Measurements from ENCODE around the gene TM4SF4.

TM4SF4 gene

DNA sequence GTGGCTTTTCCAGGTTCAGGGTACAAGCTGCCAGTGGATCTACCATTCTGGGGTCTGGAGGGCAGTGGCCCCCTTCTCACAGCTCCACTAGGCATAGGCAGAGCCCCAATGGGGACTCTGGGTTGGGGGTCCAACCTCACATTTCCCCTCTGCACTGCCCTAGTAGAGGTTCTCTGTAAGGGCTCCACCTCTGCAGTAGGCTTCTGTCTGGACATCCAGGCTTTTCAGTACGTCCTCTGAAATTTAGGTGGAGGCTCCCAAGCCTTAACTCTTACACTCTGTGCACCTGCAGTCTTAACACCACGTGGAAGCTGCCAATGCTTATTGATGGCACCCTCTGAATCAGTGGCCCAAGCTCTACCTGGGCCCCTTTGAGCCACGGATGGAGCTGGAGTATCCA lies 22.5 kb upstream of the TM4SF4 start:
- peak; percentile 82 for TF ChIP-seq SETDB1 (IDR thresholded peaks at IDR 0.05; ENCODE audit: insufficient read length, low read length)
- no peak for TF ChIP-seq ZNF664 (tag by site-specific recombination; IDR thresholded peaks at IDR 0.05)
- no peak for TF ChIP-seq ZEB2 (tag by site-specific recombination; IDR thresholded peaks at IDR 0.05)
- no peak for TF ChIP-seq ZNF16 (tag by site-specific recombination; IDR thresholded peaks at IDR 0.05; ENCODE audit: low read depth)
- H3K27ac ChIP-seq (ENCODE audit: extremely low read depth, low read depth, low read length), result no peak overlapping the region
- no peaks in the 10 kb centered on the region for H3K9me3 ChIP-seq (ENCODE audit: control insufficient read depth, insufficient read depth, low read depth, low read length)
- POLR2A ChIA-PET, result no interaction called here
- H3K4me1 ChIP-seq (ENCODE audit: control insufficient read depth, insufficient read depth, low read length), result no peaks in the 10 kb centered on the region
- CTCF ChIA-PET, result no interaction called here
- no peak overlapping the region for H3K4me3 ChIP-seq (ENCODE audit: low read depth, low read length)
- no peaks in the 10 kb centered on the region for H3K36me3 ChIP-seq (ENCODE audit: control insufficient read depth in 2 of 2, insufficient read depth in 1 of 2, low read length in 2 of 2)

DNA sequence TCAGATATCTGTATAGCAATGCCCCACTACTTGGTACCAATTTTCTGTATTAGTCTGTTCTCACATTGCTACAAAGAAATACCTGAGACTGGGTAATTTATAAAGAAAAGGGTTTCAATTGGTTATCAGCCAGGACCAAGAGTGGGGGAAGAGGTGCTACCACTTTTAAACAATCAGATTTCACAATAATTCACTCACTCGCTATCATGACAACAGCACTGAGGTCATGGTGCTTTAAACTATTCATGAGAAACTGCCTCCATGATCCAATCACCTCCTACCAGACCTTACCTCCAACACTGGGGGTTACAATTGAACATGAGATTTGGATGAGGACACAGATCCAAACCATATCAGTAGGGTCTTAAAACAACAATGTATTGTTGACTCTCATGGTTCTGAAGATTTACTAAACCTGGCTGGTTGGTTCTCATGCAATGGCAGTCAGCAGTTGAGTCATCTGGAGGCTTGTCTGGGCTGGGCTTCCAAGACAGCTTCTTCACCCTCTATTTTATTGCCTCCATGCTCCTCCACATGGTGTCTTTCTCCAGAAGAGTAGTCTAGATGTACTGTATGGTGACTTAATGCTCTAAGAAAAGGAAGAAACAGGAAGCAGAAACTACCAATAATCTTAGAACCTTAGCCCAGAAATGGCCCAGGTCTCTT lies 21.2 kb upstream of the TM4SF4 start:
- POLR2A ChIA-PET, result no interaction called here
- CTCF ChIA-PET, result no interaction called here
- Histone ChIP-seq H3K9me3 (ENCODE audit: control insufficient read depth, insufficient read depth, low read depth, low read length) (no peaks in the 10 kb centered on the region), H3K4me3 (ENCODE audit: low read depth, low read length) (no peak overlapping the region), H3K36me3 (ENCODE audit: control insufficient read depth in 2 of 2, insufficient read depth in 1 of 2, low read length in 2 of 2) (no peaks in the 10 kb centered on the region), H3K4me1 (ENCODE audit: control insufficient read depth, insufficient read depth, low read length) (no peaks in the 10 kb centered on the region), H3K27ac (ENCODE audit: extremely low read depth, low read depth, low read length) (no peak overlapping the region)
- TF ChIP-seq GFI1B (tag by site-specific recombination; IDR thresholded peaks at IDR 0.05), result no peak
- TF ChIP-seq, protein P1, sequence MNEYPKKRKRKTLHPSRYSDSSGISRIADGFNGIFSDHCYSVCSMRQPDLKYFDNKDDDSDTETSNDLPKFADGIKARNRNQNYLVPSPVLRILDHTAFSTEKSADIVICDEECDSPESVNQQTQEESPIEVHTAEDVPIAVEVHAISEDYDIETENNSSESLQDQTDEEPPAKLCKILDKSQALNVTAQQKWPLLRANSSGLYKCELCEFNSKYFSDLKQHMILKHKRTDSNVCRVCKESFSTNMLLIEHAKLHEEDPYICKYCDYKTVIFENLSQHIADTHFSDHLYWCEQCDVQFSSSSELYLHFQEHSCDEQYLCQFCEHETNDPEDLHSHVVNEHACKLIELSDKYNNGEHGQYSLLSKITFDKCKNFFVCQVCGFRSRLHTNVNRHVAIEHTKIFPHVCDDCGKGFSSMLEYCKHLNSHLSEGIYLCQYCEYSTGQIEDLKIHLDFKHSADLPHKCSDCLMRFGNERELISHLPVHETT (tag by site-specific recombination; IDR thresholded peaks at IDR 0.05), result no peak
- TF ChIP-seq BCL11A (tag by site-specific recombination; IDR thresholded peaks at IDR 0.05; ENCODE audit: low read depth), result no peak
- no peak for TF ChIP-seq ZNF555 (tag by site-specific recombination; conservative IDR thresholded peaks at IDR 0.05)
- TF ChIP-seq SP3 (tag by site-specific recombination; IDR thresholded peaks at IDR 0.05), result no peak
- TF ChIP-seq, protein P2, sequence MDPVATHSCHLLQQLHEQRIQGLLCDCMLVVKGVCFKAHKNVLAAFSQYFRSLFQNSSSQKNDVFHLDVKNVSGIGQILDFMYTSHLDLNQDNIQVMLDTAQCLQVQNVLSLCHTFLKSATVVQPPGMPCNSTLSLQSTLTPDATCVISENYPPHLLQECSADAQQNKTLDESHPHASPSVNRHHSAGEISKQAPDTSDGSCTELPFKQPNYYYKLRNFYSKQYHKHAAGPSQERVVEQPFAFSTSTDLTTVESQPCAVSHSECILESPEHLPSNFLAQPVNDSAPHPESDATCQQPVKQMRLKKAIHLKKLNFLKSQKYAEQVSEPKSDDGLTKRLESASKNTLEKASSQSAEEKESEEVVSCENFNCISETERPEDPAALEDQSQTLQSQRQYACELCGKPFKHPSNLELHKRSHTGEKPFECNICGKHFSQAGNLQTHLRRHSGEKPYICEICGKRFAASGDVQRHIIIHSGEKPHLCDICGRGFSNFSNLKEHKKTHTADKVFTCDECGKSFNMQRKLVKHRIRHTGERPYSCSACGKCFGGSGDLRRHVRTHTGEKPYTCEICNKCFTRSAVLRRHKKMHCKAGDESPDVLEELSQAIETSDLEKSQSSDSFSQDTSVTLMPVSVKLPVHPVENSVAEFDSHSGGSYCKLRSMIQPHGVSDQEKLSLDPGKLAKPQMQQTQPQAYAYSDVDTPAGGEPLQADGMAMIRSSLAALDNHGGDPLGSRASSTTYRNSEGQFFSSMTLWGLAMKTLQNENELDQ (tag by site-specific recombination; IDR thresholded peaks at IDR 0.05; ENCODE audit: low read depth), result no peak
- no peak for TF ChIP-seq ZNF214 (tag by site-specific recombination; IDR thresholded peaks at IDR 0.05; ENCODE audit: borderline replicate concordance)
- TF ChIP-seq, protein P3, sequence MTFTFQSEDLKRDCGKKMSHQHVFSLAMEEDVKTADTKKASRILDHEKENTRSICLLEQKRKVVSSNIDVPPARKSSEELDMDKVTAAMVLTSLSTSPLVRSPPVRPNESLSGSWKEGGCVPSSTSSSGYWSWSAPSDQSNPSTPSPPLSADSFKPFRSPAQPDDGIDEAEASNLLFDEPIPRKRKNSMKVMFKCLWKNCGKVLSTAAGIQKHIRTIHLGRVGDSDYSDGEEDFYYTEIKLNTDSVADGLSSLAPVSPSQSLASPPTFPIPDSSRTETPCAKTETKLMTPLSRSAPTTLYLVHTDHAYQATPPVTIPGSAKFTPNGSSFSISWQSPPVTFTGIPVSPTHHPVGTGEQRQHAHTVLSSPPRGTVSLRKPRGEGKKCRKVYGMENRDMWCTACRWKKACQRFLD (tag by site-specific recombination; IDR thresholded peaks at IDR 0.05), result no peak
- no peak for TF ChIP-seq ZNF510 (tag by site-specific recombination; IDR thresholded peaks at IDR 0.05; ENCODE audit: insufficient replicate concordance)
- no peak for TF ChIP-seq ZNF558 (tag by site-specific recombination; IDR thresholded peaks at IDR 0.05)
- TF ChIP-seq ZNF239 (tag by site-specific recombination; IDR thresholded peaks at IDR 0.05), result no peak
- TF ChIP-seq ZNF223 (tag by site-specific recombination; IDR thresholded peaks at IDR 0.05), result no peak
- no peak for TF ChIP-seq ZNF544 (tag by site-specific recombination; IDR thresholded peaks at IDR 0.05)
- TF ChIP-seq, protein P4, sequence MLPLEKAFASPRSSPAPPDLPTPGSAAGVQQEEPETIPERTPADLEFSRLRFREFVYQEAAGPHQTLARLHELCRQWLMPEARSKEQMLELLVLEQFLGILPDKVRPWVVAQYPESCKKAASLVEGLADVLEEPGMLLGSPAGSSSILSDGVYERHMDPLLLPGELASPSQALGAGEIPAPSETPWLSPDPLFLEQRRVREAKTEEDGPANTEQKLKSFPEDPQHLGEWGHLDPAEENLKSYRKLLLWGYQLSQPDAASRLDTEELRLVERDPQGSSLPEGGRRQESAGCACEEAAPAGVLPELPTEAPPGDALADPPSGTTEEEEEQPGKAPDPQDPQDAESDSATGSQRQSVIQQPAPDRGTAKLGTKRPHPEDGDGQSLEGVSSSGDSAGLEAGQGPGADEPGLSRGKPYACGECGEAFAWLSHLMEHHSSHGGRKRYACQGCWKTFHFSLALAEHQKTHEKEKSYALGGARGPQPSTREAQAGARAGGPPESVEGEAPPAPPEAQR (tag by site-specific recombination; IDR thresholded peaks at IDR 0.05), result no peak
- TF ChIP-seq, protein P5, sequence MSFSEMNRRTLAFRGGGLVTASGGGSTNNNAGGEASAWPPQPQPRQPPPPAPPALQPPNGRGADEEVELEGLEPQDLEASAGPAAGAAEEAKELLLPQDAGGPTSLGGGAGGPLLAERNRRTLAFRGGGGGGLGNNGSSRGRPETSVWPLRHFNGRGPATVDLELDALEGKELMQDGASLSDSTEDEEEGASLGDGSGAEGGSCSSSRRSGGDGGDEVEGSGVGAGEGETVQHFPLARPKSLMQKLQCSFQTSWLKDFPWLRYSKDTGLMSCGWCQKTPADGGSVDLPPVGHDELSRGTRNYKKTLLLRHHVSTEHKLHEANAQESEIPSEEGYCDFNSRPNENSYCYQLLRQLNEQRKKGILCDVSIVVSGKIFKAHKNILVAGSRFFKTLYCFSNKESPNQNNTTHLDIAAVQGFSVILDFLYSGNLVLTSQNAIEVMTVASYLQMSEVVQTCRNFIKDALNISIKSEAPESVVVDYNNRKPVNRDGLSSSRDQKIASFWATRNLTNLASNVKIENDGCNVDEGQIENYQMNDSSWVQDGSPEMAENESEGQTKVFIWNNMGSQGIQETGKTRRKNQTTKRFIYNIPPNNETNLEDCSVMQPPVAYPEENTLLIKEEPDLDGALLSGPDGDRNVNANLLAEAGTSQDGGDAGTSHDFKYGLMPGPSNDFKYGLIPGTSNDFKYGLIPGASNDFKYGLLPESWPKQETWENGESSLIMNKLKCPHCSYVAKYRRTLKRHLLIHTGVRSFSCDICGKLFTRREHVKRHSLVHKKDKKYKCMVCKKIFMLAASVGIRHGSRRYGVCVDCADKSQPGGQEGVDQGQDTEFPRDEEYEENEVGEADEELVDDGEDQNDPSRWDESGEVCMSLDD (tag by site-specific recombination; IDR thresholded peaks at IDR 0.05), result no peak
- TF ChIP-seq, protein P6, sequence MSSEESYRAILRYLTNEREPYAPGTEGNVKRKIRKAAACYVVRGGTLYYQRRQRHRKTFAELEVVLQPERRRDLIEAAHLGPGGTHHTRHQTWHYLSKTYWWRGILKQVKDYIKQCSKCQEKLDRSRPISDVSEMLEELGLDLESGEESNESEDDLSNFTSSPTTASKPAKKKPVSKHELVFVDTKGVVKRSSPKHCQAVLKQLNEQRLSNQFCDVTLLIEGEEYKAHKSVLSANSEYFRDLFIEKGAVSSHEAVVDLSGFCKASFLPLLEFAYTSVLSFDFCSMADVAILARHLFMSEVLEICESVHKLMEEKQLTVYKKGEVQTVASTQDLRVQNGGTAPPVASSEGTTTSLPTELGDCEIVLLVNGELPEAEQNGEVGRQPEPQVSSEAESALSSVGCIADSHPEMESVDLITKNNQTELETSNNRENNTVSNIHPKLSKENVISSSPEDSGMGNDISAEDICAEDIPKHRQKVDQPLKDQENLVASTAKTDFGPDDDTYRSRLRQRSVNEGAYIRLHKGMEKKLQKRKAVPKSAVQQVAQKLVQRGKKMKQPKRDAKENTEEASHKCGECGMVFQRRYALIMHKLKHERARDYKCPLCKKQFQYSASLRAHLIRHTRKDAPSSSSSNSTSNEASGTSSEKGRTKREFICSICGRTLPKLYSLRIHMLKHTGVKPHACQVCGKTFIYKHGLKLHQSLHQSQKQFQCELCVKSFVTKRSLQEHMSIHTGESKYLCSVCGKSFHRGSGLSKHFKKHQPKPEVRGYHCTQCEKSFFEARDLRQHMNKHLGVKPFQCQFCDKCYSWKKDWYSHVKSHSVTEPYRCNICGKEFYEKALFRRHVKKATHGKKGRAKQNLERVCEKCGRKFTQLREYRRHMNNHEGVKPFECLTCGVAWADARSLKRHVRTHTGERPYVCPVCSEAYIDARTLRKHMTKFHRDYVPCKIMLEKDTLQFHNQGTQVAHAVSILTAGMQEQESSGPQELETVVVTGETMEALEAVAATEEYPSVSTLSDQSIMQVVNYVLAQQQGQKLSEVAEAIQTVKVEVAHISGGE (tag by site-specific recombination; conservative IDR thresholded peaks at IDR 0.05; ENCODE audit: low read depth), result no peak
